DOHH2 (cell line): ENCODE data around the gene THRB.

Experiments
- CTCF ChIP-seq: fragments of 200-600 bp; sonication (generic); IDR thresholded peaks from one replicate; pipeline ENCODE4 v1.5.1; 2014; ENCODE audit warnings: antibody characterized with exemption, mild to moderate bottlenecking, low read depth, low read length; ENCODE audit not compliant: poor library complexity, severe bottlenecking
- EZH2phosphoT487 ChIP-seq: fragments of 200-600 bp; sonication (generic); IDR thresholded peaks from 2 replicates; pipeline ENCODE4 v1.6.1; 2017; ENCODE audit warnings: borderline replicate concordance, mild to moderate bottlenecking, antibody characterized with exemption, low read length, moderate library complexity, mixed read lengths

GRCh38 chr3:24375947-24376384 lies 118.7 kb downstream of the THRB start:
- TF ChIP-seq CTCF (no peak), EZH2phosphoT487 (no peak)
